Heart left ventricle (tissue), 16 donors: ENCODE measurements around the gene FAM32A. TPM values are rescaled to one million over a fixed set of nuclear protein-coding genes. Genes with fewer than 3 reads are reported as not detected.

Source experiments
- ATAC-seq, 4 donors: fragments of 200-7000 bp; cut with Tn5 transposase; one replicate each; pipeline ENCODE4 v1.9.1; 2020 to 2022; ENCODE audit warnings: moderate library complexity in 4 of 4, mild to moderate bottlenecking in 3 of 4, moderate number of reproducible peaks in 1 of 4
- DNase-seq, 5 donors: peaks; one replicate each; pipeline ENCODE4 v3.0.0-alpha.2; 2020
- H3K27ac ChIP-seq, 12 donors: fragments of 200-600 bp; sonication (generic) in 4 of 12; one replicate each; pipeline versions ENCODE4 v1.5.0 to v1.8.0; 2016 to 2022; ENCODE audit warnings: mild to moderate bottlenecking in 2 of 12
- H3K27me3 ChIP-seq, 9 donors: fragments of 200-600 bp; sonication (generic) in 2 of 9; one replicate each; pipeline versions ENCODE4 v1.5.1 to v1.8.0; 2016 to 2022; ENCODE audit warnings: mild to moderate bottlenecking in 3 of 9
- H3K36me3 ChIP-seq, 9 donors: fragments of 200-600 bp; sonication (generic) in 2 of 9; one replicate each; pipeline versions ENCODE4 v1.5.0 to v1.8.0; 2018 to 2022; ENCODE audit warnings: mild to moderate bottlenecking in 2 of 9
- H3K4me1 ChIP-seq, 12 donors: fragments of 200-600 bp; sonication (generic) in 4 of 12; one replicate each; pipeline versions ENCODE4 v1.5.0 to v1.8.0; 2016 to 2022; ENCODE audit warnings: mild to moderate bottlenecking in 3 of 12
- H3K4me3 ChIP-seq, 12 donors: fragments of 200-600 bp; sonication (generic) in 4 of 12; one replicate each; pipeline versions ENCODE4 v1.5.0 to v1.8.0; 2017 to 2022; ENCODE audit warnings: mild to moderate bottlenecking in 9 of 12, moderate library complexity in 4 of 12
- H3K9me3 ChIP-seq, 12 donors: fragments of 200-600 bp; sonication (generic) in 4 of 12; one replicate each; pipeline versions ENCODE4 v1.5.0 to v1.8.0; 2016 to 2022; ENCODE audit warnings: mild to moderate bottlenecking in 1 of 12
- CTCF ChIP-seq, 12 donors: fragments of 200-600 bp; sonication (generic) in 4 of 12; IDR thresholded peaks; one replicate each; pipeline versions ENCODE4 v1.5.0 to v1.8.0; 2018 to 2022; ENCODE audit warnings: antibody characterized with exemption in 12 of 12, mild to moderate bottlenecking in 5 of 12
- POLR2A ChIP-seq, 2 donors: fragments of 450-650 bp; IDR thresholded peaks; one replicate each; pipeline ENCODE4 v1.6.1; 2017; ENCODE audit warnings: antibody characterized with exemption in 2 of 2, mild to moderate bottlenecking in 2 of 2, moderate library complexity in 2 of 2
- WGBS, 4 donors: extraction: QIAGEN DNeasy Blood & Tissue Kit in 2 of 4; methylation state at CpG; one replicate each; pipeline versions ENCODE4 v1.1.5 to v1.1.7; 2013 to 2018; 5-methylcytosine and 5-hydroxymethylcytosine counted together
- intact Hi-C, 10 donors: fragments of 100-400 bp; cut with DNase I; formaldehyde crosslinking; loops; one replicate each; pipeline versions ENCODE4 v1.11.1 to v1.14.2; 2022
- polyA plus RNA-seq, 2 donors: library from polyadenylated mRNA; stranded (reverse); fragments of 200-250 nt; gene quantifications; one replicate each; pipeline ENCODE4 v1.2.3, GENCODE V29; 2013
- total RNA-seq, 9 donors: library from RNA; depleted of rRNA in 2 of 9; stranded (reverse); fragments of >200 nt in 2 of 9; fragmentation: NEBNext Ultra II Directional in 3 of 9; extraction: Animal tissue kit (Norgen Biotek cat#: 25700) in 3 of 9; gene quantifications; one replicate each; pipeline versions ENCODE4 v1.1.0 to v1.2.4, GENCODE V29; 2016 to 2023
- donor health status: ischemic (EF 13 %, LVEDD 7.1; RV severe dilation, severe dysfunction).
- donor health status: healthy with polysubstance abuse.
- donor health status: DM: no; HTN: yes; CAD: no.
- donor health status: DM: no; HTN: no; CAD: no.
- donor health status: ischemic (EF 25% LVEDD 6.9; RV normal size, moderate dysfunction).
- donor health status: ischemic (EF 25% LVEDD 5.7; RV mildly dilated, moderate dysfunction).
- donor health status: healthy.
- donor health status: DM: yes; HTN: yes; CAD: no.
- donor health status: ischemic (EF 35%, LVEDD 5.7; RV mildly dilated, moderate dysfunction).
- donor health status: nonischemic (EF 11% LVEDD 7.7; RV severe dilation, severe dysfunction).
- donor health status: DM: yes; HTN: yes; CAD: no.
- donor health status: PGD.
- donor health status: ischemic (EF 29% LVEDD 5.4; RV normal size, mild dysfunction).
- donor health status: nonischemic (EF 23%, LVEDD 6.1; RV moderate dilation, normal function).

Gene FAM32A
- total and polyA plus RNA-seq, 11 donors = 32.0 to 94.5 (median 37.5) TPM

- Histone ChIP-seq H3K36me3 (no peaks in the 10 kb centered on the region), H3K27me3 (peaks cover 0 to 18% (median 0%) of the 10 kb centered on the region in 9 donors), H3K4me1 (peaks cover 0 to 34% (median 0%) of the 10 kb centered on the region in 12 donors), H3K9me3 (no peaks in the 10 kb centered on the region), H3K27ac (no peak overlapping the region), H3K4me3 (no peak overlapping the region)
- 51 to 58% (median 54%) methylated on average over 12 to 13 of the region's 13 CpGs for WGBS, 4 donors
- intact Hi-C loops = no loop called here
- no peak for DNase-seq
- TF ChIP-seq CTCF (IDR thresholded peaks at IDR 0.05) (no peak), POLR2A (IDR thresholded peaks at IDR 0.05) (no peak)
- no peak for ATAC-seq
Measured at GRCh38 chr19:16139752-16140151, 45.5 kb upstream of the FAM32A start.

GRCh38 chr19:16141043-16141442 is 44.2 kb upstream of the FAM32A start:
- Histone ChIP-seq H3K36me3 (no peaks in the 10 kb centered on the region), H3K4me3 (no peak overlapping the region), H3K27me3 (peaks cover 0 to 18% (median 0%) of the 10 kb centered on the region in 9 donors), H3K4me1 (peaks cover 0 to 44% (median 0%) of the 10 kb centered on the region in 12 donors), H3K9me3 (no peaks in the 10 kb centered on the region), H3K27ac (no peak overlapping the region)
- WGBS, 4 donors = 51 to 74% (median 66%) methylated on average over 4 of the region's 4 CpGs
- TF ChIP-seq CTCF (IDR thresholded peaks at IDR 0.05) (no peak), POLR2A (IDR thresholded peaks at IDR 0.05) (no peak)
- intact Hi-C loops = no loop called here
- ATAC-seq (no peak), DNase-seq (no peak)

GRCh38 chr19:16142032-16142580 is 43.1 kb upstream of the FAM32A start:
- TF ChIP-seq CTCF (IDR thresholded peaks at IDR 0.05) (no peak), POLR2A (IDR thresholded peaks at IDR 0.05) (no peak)
- DNase-seq = no peak
- peaks cover 0 to 52% (median 0%) of the 10 kb centered on the region in 12 donors for H3K4me1 ChIP-seq
- 83 to 87% (median 85%) methylated on average over 9 of the region's 9 CpGs for WGBS, 4 donors
- no peaks in the 10 kb centered on the region for H3K9me3 ChIP-seq
- intact Hi-C loops = no loop called here
- no peaks in the 10 kb centered on the region for H3K36me3 ChIP-seq
- no peak for ATAC-seq
- H3K4me3 ChIP-seq = no peak overlapping the region
- peak overlapping the region in 1 of 12 donors; percentile 53 for H3K27ac ChIP-seq
- H3K27me3 ChIP-seq = peaks cover 0 to 18% (median 0%) of the 10 kb centered on the region in 9 donors

GRCh38 chr19:16143399-16144215 is 41.6 kb upstream of the FAM32A start, which contains the start of gene HSH2D:
HSH2D (plus strand) TSS chr19:16143685; CDS start chr19:16148751, 5,066 bp downstream.
- Histone ChIP-seq H3K36me3 (no peaks in the 10 kb centered on the region), H3K27me3 (peaks cover 0 to 18% (median 0%) of the 10 kb centered on the region in 9 donors), H3K4me1 (peaks cover 0 to 62% (median 0%) of the 10 kb centered on the region in 12 donors), H3K9me3 (no peaks in the 10 kb centered on the region), H3K27ac (peak within 1 kb of the TSS in 1 of 12 donors; percentile 53), H3K4me3 (peak within 1 kb of the TSS in 3 of 12 donors; percentile 19 to 52 (median 31))
- intact Hi-C loops = no loop called here
- WGBS, 4 donors = 37 to 44% (median 43%) methylated on average over 10 to 13 of the region's 13 CpGs
- TF ChIP-seq POLR2A (IDR thresholded peaks at IDR 0.05) (no peak), CTCF (IDR thresholded peaks at IDR 0.05) (no peak)
- DNase-seq (peak; percentile 28 to 77 (median 47)), ATAC-seq (peak in 3 of 4 donors; percentile 24 to 68 (median 66))
